CD14-positive monocyte (primary cell): ENCODE measurements around the gene RGS16. TPM values are rescaled to one million over a fixed set of nuclear protein-coding genes. Genes with fewer than 3 reads are reported as not detected.

Source experiments
- DNase-seq, 3 donors: peaks; one replicate each; pipeline ENCODE4 v3.0.0-alpha.2; 2011 to 2022
- H2AFZ ChIP-seq: 2 replicates; pipeline ENCODE4 v1.6.0; 2012; ENCODE audit warnings: mild to moderate bottlenecking, low read depth, low read length, inconsistent platforms; ENCODE audit not compliant: insufficient read depth, poor library complexity, severe bottlenecking
- H3K27ac ChIP-seq, 2 donors: 1 replicate in 1 of 2; 2 replicates in 1 of 2; pipeline ENCODE4 v1.5.1; 2012 to 2013; ENCODE audit warnings: low read length in 2 of 2, control low read depth in 1 of 2, inconsistent platforms in 1 of 2, low read depth in 1 of 2, mild to moderate bottlenecking in 1 of 2
- H3K27me3 ChIP-seq, 2 donors: one replicate each; pipeline versions ENCODE4 v1.6.0 to v1.6.1; 2011 to 2013; ENCODE audit warnings: low read length in 2 of 2; ENCODE audit not compliant: control insufficient read depth in 2 of 2, insufficient read depth in 2 of 2
- H3K36me3 ChIP-seq, 2 donors: replicated peaks in 1 of 2; 1 replicate in 1 of 2; 2 replicates in 1 of 2; pipeline versions ENCODE4 v1.5.1 to v1.6.1; 2012 to 2013; ENCODE audit warnings: low read length in 2 of 2, control low read depth in 1 of 2, inconsistent platforms in 1 of 2, mild to moderate bottlenecking in 1 of 2; ENCODE audit not compliant: insufficient read depth in 2 of 2, control insufficient read depth in 1 of 2
- H3K4me1 ChIP-seq, 2 donors: 1 replicate in 1 of 2; 2 replicates in 1 of 2; pipeline versions ENCODE4 v1.5.1 to v1.6.1; 2012 to 2013; ENCODE audit warnings: low read length in 2 of 2, control low read depth in 1 of 2, inconsistent platforms in 1 of 2, mild to moderate bottlenecking in 1 of 2, moderate library complexity in 1 of 2; ENCODE audit not compliant: insufficient read depth in 2 of 2, control insufficient read depth in 1 of 2
- H3K4me2 ChIP-seq: replicated peaks from 2 replicates; pipeline ENCODE3; 2012; ENCODE audit warnings: low read length, moderate library complexity, mild to moderate bottlenecking; ENCODE audit not compliant: poor library complexity, severe bottlenecking; ENCODE audit errors: extremely low read depth
- H3K4me3 ChIP-seq, 3 experiments: fragments of 200-600 bp in 1 of 3; sonication (generic) in 1 of 3; replicated peaks in 1 of 3; 1 replicate in 2 of 3; 2 replicates in 1 of 3; pipeline ENCODE4 v1.5.1; 2011 to 2013; ENCODE audit warnings: low read length in 3 of 3, mild to moderate bottlenecking in 3 of 3, control low read depth in 2 of 3, low read depth in 2 of 3, inconsistent platforms in 1 of 3, moderate library complexity in 1 of 3
- H3K79me2 ChIP-seq: 2 replicates; pipeline ENCODE4 v1.6.0; 2012; ENCODE audit warnings: mild to moderate bottlenecking, control low read depth, inconsistent platforms, low read length, moderate library complexity; ENCODE audit not compliant: insufficient read depth
- H3K9ac ChIP-seq: 2 replicates; pipeline ENCODE4 v1.6.0; 2017; ENCODE audit warnings: low read length, mild to moderate bottlenecking; ENCODE audit not compliant: insufficient read depth, poor library complexity, severe bottlenecking
- H3K9me3 ChIP-seq, 2 donors: replicated peaks in 1 of 2; 1 replicate in 1 of 2; 2 replicates in 1 of 2; pipeline versions ENCODE4 v1.5.1 to v1.6.1; 2012 to 2013; ENCODE audit warnings: low read length in 2 of 2, control low read depth in 1 of 2; ENCODE audit not compliant: control insufficient read depth in 1 of 2, insufficient read depth in 1 of 2
- H4K20me1 ChIP-seq: 2 replicates; pipeline ENCODE4 v1.6.0; 2012; ENCODE audit warnings: mild to moderate bottlenecking, low read length, control low read depth, moderate library complexity; ENCODE audit not compliant: insufficient read depth
- H3K27ac Mint-ChIP-seq, 7 donors: one replicate each; pipeline ENCODE4 v1.8.0; 2020; ENCODE audit warnings: mild to moderate bottlenecking in 7 of 7, mixed read lengths in 7 of 7, moderate library complexity in 6 of 7, inconsistent platforms in 2 of 7
- H3K27me3 Mint-ChIP-seq, 3 donors: one replicate each; pipeline ENCODE4 v1.8.0; 2021 to 2022; ENCODE audit warnings: low read depth in 3 of 3, mild to moderate bottlenecking in 3 of 3, mixed read lengths in 3 of 3, moderate library complexity in 3 of 3, inconsistent platforms in 1 of 3
- H3K36me3 Mint-ChIP-seq, 2 donors: one replicate each; pipeline ENCODE4 v1.8.0; 2020; ENCODE audit warnings: mixed read lengths in 2 of 2, inconsistent platforms in 1 of 2, mild to moderate bottlenecking in 1 of 2
- H3K4me1 Mint-ChIP-seq: one replicate; pipeline ENCODE4 v1.8.0; 2020; ENCODE audit warnings: mild to moderate bottlenecking, mixed read lengths
- H3K4me3 Mint-ChIP-seq, 2 donors: one replicate each; pipeline ENCODE4 v1.8.0; 2020; ENCODE audit warnings: mild to moderate bottlenecking in 2 of 2, mixed read lengths in 2 of 2, moderate library complexity in 1 of 2
- H3K9me3 Mint-ChIP-seq, 7 donors: one replicate each; pipeline ENCODE4 v1.8.0; 2020 to 2022; ENCODE audit warnings: mixed read lengths in 7 of 7, mild to moderate bottlenecking in 6 of 7, moderate library complexity in 6 of 7, inconsistent platforms in 2 of 7
- WGBS: methylation state at CpG from one replicate; pipeline ENCODE4 v1.1.5; 2013; ENCODE audit warnings: missing lambda C conversion rate; ENCODE audit not compliant: insufficient coverage; 5-methylcytosine and 5-hydroxymethylcytosine counted together
- intact Hi-C, 2 donors: fragments of 100-400 bp; cut with micrococcal nuclease; formaldehyde crosslinking; loops; one replicate each; pipeline versions ENCODE4 v1.15.0 to v1.15.1; 2023
- polyA plus RNA-seq, 3 donors: library from polyadenylated mRNA; depleted of rRNA in 1 of 3; unstranded in 2 of 3; stranded (reverse) in 1 of 3; fragments of 300-500 nt in 2 of 3; fragments of >200 nt in 1 of 3; fragmentation: Illumina TruSeq in 2 of 3; gene quantifications; 1 replicate in 2 of 3; 2 replicates in 1 of 3; pipeline ENCODE4 v1.2.3, GENCODE V29; 2012 to 2021
- TF ChIP-seq, protein P1 (sequence below): fragments of 200-600 bp; IDR thresholded peaks from one replicate; pipeline ENCODE4 v1.8.0; 2022; ENCODE audit warnings: antibody characterized with exemption, mild to moderate bottlenecking

RGS16 gene
- polyA plus RNA-seq, 3 donors: 0.07 to 0.44 TPM; not detected in 1

DNA sequence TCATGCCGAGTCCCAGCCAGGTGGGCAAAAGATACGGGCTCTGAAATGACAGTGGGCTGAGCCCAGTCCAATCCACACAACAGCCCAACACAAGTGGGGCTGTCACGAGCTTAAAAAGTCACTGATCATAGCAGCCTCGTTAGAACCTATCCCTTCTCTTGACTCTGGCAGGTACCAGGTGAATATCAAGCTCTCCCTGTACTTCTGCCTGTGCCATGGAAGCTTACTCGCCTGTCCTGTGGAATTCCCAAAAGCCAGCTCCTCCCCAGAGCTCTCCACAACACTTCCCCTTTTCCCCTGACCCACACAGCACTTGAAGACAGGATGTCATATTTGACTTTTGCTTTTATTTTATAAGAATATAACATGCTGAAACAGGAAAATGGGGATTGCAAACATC lies 5.9 kb downstream of the RGS16 start:
- Histone ChIP-seq H4K20me1 (no peaks in the 10 kb centered on the region), H3K36me3 (no peaks in the 10 kb centered on the region), H2AFZ (no peak overlapping the region), H3K4me1 (peaks cover 18 to 21% of the 10 kb centered on the region in 2 donors), H3K27me3 (peaks cover 10 to 17% of the 10 kb centered on the region in 2 donors), H3K79me2 (no peaks in the 10 kb centered on the region), H3K27ac (no peak overlapping the region), H3K9ac (no peak overlapping the region), H3K4me3 (no peak overlapping the region), H3K9me3 (no peaks in the 10 kb centered on the region), H3K4me2 (no peak overlapping the region)
- intact Hi-C loops: no loop called here
- peak in 1 of 3 donors; percentile 41 for DNase-seq
- no peaks in the 10 kb centered on the region for H3K9me3 Mint-ChIP-seq
- H3K4me1 Mint-ChIP-seq: peaks cover 28% of the 10 kb centered on the region
- H3K27ac Mint-ChIP-seq: no peak overlapping the region
- no peaks in the 10 kb centered on the region for H3K27me3 Mint-ChIP-seq
- 67% methylated on average over 4 of the region's 5 CpGs for WGBS
- TF ChIP-seq, protein P1, sequence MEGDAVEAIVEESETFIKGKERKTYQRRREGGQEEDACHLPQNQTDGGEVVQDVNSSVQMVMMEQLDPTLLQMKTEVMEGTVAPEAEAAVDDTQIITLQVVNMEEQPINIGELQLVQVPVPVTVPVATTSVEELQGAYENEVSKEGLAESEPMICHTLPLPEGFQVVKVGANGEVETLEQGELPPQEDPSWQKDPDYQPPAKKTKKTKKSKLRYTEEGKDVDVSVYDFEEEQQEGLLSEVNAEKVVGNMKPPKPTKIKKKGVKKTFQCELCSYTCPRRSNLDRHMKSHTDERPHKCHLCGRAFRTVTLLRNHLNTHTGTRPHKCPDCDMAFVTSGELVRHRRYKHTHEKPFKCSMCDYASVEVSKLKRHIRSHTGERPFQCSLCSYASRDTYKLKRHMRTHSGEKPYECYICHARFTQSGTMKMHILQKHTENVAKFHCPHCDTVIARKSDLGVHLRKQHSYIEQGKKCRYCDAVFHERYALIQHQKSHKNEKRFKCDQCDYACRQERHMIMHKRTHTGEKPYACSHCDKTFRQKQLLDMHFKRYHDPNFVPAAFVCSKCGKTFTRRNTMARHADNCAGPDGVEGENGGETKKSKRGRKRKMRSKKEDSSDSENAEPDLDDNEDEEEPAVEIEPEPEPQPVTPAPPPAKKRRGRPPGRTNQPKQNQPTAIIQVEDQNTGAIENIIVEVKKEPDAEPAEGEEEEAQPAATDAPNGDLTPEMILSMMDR: no peak
- no peak overlapping the region for H3K4me3 Mint-ChIP-seq
- H3K36me3 Mint-ChIP-seq: peaks cover 0 to 3% of the 10 kb centered on the region in 2 donors

DNA sequence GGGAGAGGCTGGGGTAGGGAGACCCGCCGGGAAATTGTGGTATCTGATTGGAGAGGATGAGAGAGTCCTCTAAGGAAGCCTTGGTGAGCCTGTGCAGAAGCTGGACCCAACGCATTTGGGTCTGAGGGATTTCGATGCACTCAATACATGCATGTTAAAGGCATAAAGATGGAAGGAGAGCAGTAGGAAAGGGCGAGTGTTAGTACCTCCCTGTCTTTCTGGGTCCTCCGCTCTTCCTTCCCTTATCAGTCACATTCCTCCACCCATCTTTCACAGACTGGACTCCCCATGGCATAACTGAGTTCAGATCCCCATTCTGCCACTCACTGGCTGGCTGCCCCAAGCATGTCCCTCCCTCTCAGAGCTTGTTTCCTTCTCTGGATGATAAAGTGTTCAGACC lies 7.3 kb downstream of the RGS16 start:
- no peak overlapping the region for H3K9ac ChIP-seq

More for the DNA sequence above, 7.3 kb downstream of the RGS16 start:
- H3K36me3 Mint-ChIP-seq: no peaks in the 10 kb centered on the region
- H3K9me3 Mint-ChIP-seq: no peaks in the 10 kb centered on the region
- no peaks in the 10 kb centered on the region for H3K9me3 ChIP-seq
- peaks cover 0 to 1% (median 0%) of the 10 kb centered on the region in 3 donors for H3K27me3 Mint-ChIP-seq
- WGBS: 97% methylated on average over 6 of the region's 6 CpGs
- no peak for DNase-seq
- H3K79me2 ChIP-seq: no peaks in the 10 kb centered on the region
- peaks cover 19 to 24% of the 10 kb centered on the region in 2 donors for H3K4me1 ChIP-seq
- H4K20me1 ChIP-seq: no peaks in the 10 kb centered on the region
- no peak overlapping the region for H3K27ac ChIP-seq
- no peaks in the 10 kb centered on the region for H3K36me3 ChIP-seq
- H2AFZ ChIP-seq: no peak overlapping the region
- no peak overlapping the region for H3K4me3 ChIP-seq
- H3K4me1 Mint-ChIP-seq: peaks cover 32% of the 10 kb centered on the region
- H3K4me3 Mint-ChIP-seq: no peak overlapping the region
- peaks cover 0 to 4% of the 10 kb centered on the region in 2 donors for H3K27me3 ChIP-seq
- no peak overlapping the region for H3K27ac Mint-ChIP-seq
- no peak overlapping the region for H3K4me2 ChIP-seq
- TF ChIP-seq, protein P1: no peak
- intact Hi-C loops: no loop called here
